ENCODE data around the gene NDUFC2.
"Not testable (repeated sequence)": the region's sequence is repeated elsewhere in the genome, so short reads cannot be mapped to it uniquely, and the experiment has no call there.

GRCh38 chr11:78059749-78060328 lies 19.8 kb downstream of the NDUFC2 start:
- not testable (repeated sequence) for TF ChIP-seq CTCF (IDR thresholded peaks at IDR 0.05; ENCODE audit: low read depth, low read length); EZH2phosphoT487 (IDR thresholded peaks at IDR 0.05; ENCODE audit: low read depth)

Measured in OCI-LY3 (cell line).